ENCODE data around the gene MAP3K12.

Gene MAP3K12

GRCh38 chr12:53465679-53466078, 33.6 kb downstream of the MAP3K12 start:
- no peak for TF ChIP-seq CTCF (IDR thresholded peaks at IDR 0.05; ENCODE audit: low read depth, low read length, missing control alignments)
- DNase-seq (ENCODE audit: low read depth): no peak

GRCh38 chr12:53464685-53465418, 34.4 kb downstream of the MAP3K12 start:
- no peak overlapping the region for H3K4me3 ChIP-seq (ENCODE audit: low read depth, low read length)
- no peak for TF ChIP-seq CTCF (IDR thresholded peaks at IDR 0.05; ENCODE audit: low read depth, low read length, missing control alignments)
- DNase-seq (ENCODE audit: low read depth): no peak

More at GRCh38 chr12:53465679-53466078, 33.6 kb downstream of the MAP3K12 start:
- no peak overlapping the region for H3K4me3 ChIP-seq (ENCODE audit: low read depth, low read length)

GRCh38 chr12:53463802-53464560, 35.3 kb downstream of the MAP3K12 start:
- TF ChIP-seq CTCF (IDR thresholded peaks at IDR 0.05; ENCODE audit: low read depth, low read length, missing control alignments): no peak

GRCh38 chr12:53462935-53463334, 36.3 kb downstream of the MAP3K12 start:
- TF ChIP-seq CTCF (IDR thresholded peaks at IDR 0.05; ENCODE audit: low read depth, low read length, missing control alignments): no peak
- DNase-seq (ENCODE audit: low read depth): no peak

More at GRCh38 chr12:53463802-53464560, 35.3 kb downstream of the MAP3K12 start:
- H3K4me3 ChIP-seq (ENCODE audit: low read depth, low read length): no peak overlapping the region
- no peak for DNase-seq (ENCODE audit: low read depth)

GRCh38 chr12:53461591-53461990, 37.7 kb downstream of the MAP3K12 start:
- H3K4me3 ChIP-seq (ENCODE audit: low read depth, low read length): no peak overlapping the region
- DNase-seq (ENCODE audit: low read depth): no peak
- TF ChIP-seq CTCF (IDR thresholded peaks at IDR 0.05; ENCODE audit: low read depth, low read length, missing control alignments): no peak

More at GRCh38 chr12:53462935-53463334, 36.3 kb downstream of the MAP3K12 start:
- H3K4me3 ChIP-seq (ENCODE audit: low read depth, low read length): no peak overlapping the region

- no peak for DNase-seq (ENCODE audit: low read depth)
- TF ChIP-seq CTCF (IDR thresholded peaks at IDR 0.05; ENCODE audit: low read depth, low read length, missing control alignments): no peak
- no peak overlapping the region for H3K4me3 ChIP-seq (ENCODE audit: low read depth, low read length)
Measured at GRCh38 chr12:53461059-53461458, 38.2 kb downstream of the MAP3K12 start.

Measured in GM12864 (cell line).